Stimulated activated CD8-positive, alpha-beta memory T cell treated with anti-CD3 and anti-CD28 coated beads, Interleukin-7, amount 100 ng/mL, for 24 hours (primary cell): ENCODE results near the gene GPA33.

Experiments used
- DNase-seq: peaks from one replicate; pipeline ENCODE4 v3.0.0-alpha.2; 2020; ENCODE audit warnings: low read depth

GPA33 gene

DNA sequence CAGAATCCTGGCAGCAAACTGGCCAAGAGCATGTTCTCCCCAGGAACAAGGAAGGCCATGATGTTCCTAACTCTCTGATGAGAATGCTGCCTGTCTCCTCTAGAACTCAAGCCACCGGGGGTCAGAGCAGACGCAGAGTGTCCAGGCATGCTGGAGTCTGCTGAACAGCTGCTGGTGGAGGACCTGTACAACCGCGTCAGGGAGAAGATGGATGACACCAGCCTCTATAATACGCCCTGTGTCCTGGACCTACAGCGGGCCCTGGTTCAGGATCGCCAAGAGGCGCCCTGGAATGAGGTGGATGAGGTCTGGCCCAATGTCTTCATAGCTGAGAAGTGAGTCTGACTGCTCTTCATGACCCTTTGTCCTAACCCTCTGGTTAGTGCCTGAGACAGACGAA lies 27.0 kb upstream of the GPA33 start:
- no peak for DNase-seq

DNA sequence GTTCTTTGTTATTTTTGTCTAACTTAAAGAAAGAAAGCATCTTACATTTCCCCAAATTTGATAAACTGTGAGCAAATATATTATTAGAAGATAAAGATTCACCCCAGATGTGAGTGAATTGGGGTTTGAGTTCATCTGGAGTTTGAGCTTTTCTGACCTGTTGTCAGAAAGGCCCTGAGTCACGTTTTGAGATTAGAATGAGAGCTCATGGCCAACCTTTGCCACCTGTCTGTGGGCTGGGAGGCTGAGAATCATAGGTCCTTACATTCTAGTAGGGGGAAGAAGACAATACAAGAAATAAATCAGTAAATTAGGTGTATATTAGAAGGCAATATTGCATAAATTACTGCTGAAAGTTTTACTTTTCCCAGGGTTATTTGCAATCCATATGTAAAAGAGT lies 26.0 kb upstream of the GPA33 start:
- no peak for DNase-seq

DNA sequence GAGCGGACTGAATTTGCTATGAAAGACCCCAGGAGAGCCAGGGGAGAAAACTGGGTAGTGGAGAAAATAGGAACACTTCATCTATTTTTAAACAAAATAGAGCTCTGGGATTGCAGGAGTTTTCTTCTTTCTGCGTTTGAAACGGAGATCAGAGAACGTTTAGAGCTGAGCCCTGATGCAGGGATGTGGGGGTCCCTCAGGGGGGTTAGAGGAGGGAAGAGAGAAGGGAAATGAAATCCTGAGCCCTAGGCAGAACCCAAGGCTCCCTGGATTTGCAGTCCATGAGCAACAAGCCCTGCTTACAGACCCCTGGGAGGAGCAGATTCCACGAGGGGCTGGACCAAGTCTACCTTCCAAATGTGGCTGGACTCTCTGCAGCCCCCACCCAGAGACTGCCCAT lies 25.5 kb upstream of the GPA33 start:
- DNase-seq = no peak

DNA sequence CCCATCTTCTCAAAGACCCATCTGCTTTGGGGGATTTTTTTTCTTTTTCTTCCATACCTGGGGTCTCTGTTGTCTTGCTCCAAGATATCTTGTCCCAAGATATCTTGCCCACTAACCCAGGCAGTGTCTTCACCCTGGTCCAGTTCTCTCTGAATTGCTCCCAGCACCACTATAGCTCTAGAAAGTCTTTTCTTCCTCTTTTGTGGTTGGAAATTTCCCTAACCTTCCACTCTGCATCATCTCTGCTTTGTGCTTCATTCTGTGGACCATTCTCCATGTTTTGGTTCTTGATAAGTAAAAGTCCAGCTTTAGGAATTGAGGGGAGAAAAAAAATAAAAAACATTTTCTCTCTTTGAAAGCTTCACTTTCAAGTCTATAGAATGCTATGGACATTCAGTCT lies 24.5 kb upstream of the GPA33 start:
- no peak for DNase-seq

DNA sequence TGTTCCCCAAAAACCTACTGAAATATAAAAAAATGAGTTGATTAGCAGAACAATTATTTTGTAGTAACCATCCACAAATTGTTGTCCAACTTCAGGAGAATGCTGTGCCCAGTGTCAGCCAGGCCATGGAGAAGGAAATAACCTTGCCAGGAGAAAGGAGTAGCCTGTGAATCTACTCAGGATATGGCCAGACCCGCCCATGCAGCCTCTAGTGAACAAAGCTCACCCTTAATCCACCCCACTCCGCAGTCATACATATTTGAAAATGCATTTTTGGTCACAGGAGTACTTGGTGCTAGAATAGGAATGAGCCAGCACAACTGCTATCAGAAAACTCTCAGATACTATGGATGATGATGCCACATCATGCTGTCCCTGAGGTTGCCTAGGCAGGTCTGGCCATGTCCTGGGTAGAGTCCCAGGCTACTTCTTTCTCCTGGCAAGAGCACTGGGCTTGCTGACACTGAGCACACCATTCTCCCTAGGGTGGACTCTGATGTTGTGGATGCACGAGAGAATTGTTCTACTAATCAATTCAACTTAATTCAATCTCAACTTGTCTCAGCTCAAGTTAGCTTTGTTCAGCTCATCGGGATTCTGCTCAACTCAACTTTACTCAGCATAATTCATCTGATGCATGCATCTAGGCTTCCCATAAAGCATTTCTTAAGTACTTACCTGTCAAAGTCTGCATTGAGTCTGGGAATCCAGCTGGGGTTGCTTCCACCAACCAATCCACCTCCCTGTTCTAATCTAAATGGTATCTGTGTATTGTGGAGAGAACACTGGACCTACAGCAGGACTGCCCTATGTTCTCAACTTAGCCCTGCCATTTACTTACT lies 21.9 kb upstream of the GPA33 start:
- no peak for DNase-seq

DNA sequence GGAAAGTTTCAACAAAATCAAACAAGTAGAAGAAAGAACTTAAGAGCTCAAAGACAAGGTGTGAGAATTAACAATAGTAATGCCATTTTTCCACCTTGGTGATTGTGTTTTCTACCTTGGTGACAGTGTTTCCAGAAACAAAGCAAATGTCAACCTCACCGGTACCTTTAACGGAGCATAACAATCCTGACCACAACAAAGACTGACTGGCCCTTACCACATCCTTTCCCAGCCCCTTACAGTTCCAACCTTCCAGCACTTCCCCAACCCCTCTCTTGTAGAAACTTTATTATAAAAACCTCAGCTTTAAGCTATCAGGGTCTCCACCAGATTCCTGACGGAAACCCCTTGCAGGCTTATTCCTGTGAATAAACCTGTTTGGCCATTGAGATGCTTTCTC lies 20.4 kb upstream of the GPA33 start:
- DNase-seq = no peak

DNA sequence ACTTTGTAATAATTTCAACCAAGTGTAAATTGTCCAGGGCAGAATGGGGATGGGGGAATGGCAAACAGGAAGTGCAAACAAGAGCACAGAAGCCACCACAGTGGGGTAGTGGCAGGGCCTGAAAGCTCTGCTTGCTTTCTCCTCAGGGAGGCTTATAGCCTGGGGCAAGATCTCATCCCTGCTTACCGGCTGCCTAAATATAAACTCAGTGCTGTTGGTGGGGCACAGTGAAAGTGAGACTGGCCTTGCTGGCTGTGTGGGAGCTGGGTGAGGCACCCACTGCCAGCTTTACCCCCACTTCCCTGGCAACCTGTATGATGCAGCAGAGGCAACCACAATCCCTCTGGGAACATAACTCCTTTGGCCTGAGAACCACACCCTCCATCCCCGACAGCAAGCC lies 18.9 kb upstream of the GPA33 start:
- DNase-seq = no peak

DNA sequence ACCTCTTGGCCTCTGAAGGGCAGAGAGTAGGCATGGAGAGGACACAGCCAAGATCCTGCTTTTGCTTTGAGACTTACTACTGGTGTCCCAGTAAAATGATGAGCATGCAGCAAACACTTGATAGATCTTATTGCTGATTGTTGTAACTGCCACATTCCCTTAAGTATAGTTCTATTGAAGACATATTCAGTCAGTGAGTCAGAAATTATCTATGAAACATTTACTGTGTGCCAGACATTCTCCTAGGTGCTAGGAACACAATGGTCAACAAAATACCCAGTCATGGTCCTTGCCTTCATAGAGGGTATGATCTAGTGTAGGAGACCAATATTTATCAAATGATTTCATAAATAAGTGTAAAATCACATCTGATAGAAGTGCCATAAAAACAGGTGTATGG lies 17.3 kb upstream of the GPA33 start:
- no peak for DNase-seq

DNA sequence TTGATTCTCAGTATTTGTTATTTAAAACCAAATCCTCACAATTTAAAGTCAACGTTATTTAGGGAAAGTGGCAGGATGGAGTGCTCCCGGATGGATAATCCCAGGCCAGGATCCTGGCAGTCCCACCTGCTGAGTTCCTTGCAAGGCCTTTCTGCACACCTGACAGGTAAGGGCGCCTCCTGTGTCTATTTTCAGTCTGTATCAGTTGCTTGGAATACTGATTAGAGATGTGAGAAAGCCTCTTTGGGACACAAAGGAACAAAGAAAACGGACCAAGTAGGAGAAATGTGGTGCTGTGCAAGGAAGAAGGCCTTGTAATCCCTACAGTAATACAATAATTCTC lies 15.9 kb upstream of the GPA33 start:
- no peak for DNase-seq

DNA sequence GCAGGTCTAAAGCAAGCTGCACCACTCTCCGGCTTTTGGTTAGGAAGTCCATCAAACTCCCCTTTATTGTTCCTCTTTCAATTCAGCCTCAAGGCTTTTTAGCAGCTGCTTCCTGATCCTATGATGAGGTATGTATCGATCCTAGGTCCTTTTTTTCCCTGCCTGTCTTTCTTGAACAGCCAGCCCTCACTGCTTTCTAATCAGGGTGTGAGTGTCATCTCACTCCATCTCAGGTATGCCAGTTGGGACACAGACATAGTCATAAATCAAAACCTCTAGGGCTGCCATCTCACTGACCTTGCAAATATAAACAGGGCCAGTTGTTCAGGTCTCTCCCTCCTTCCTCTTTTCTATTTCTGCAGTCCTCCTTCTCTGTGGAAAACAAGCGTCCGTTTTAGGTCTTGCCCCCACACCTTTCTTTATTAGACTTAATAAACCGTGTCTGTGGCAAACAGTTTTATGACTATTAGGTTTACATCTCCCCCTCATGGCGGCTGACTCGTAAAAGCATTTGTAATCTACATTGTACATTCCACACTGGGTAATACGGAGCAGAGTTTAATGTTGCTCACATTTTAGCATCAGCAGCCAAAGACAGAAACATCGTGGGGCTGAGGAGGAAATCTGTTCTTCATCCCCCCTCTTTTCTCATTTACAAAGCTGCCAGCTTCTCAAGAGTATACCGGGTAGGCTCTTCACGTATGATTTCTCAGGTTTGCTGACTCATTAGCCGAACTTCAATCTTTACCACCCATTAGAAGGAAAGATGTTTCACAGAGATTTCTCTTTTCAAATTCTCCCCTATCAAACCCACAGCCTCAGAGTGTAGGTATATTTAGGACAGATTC lies 15.3 kb upstream of the GPA33 start:
- no peak for DNase-seq

DNA sequence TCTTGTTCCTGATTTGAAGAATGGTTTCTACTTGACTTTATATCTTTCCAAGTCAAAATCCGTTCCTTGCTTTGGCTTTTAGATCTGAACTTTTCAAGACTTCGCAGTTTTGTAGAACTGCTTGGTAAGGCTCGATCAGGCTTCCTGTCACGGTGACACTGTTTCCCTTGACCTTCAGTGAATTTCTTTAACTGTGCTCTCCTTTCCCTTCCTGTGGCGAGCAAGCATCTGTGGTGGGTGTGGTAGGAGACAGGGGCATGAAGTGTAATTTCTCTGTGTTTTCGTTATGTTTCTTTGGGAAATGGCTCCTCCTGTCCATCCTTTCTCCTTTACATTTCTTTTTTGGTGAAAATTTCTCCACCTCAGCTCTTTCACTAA lies 14.1 kb upstream of the GPA33 start:
- no peak for DNase-seq

DNA sequence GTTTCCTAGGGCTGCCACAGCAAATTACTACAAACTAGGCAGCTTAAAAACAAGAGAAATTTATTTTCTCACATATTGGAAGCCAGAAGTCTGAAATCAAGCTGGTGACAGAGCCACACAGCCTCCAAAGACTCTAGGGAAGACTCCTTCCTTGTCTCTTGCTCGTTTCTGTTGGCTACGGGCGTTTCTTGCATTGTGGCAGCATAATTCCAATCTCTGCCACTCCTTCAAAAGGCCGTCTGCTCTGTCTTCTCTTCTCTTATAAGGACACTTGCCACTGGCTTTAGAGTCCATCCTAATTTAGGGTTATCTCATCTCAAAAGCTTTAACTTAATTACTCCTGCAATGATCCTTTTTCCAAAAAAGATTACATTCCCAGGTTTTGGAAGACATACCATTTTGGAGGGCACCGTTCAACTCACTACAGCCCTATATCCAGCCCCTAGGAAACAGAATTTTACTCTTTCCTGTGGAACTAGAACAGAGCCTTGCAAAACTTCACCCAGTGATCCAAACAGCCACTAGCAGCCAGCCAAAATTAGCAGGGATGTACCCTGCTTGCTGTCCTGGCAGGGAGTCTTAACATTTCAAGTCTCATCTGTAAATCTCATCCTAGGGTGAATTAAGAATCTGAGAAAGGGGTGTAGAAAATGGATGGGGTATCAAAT lies 12.9 kb upstream of the GPA33 start:
- DNase-seq = no peak

DNA sequence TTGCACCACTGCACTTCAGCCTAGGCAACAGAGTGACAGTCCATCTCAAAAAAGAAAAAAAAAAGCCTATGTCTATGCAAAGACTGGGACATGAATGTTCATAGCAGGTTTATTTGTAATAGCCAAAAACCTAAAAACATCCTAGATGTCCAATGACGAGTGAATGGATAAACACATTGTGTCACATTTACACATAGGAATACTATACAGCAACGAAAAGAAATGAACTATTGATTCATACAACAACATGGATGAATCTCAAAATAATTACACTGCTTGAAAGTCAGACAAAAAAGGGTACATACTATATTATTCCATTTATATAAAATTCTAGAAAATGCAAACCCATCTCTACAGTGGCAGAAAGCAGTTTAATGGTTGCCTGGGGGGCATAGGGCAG lies 11.6 kb upstream of the GPA33 start:
- no peak for DNase-seq

DNA sequence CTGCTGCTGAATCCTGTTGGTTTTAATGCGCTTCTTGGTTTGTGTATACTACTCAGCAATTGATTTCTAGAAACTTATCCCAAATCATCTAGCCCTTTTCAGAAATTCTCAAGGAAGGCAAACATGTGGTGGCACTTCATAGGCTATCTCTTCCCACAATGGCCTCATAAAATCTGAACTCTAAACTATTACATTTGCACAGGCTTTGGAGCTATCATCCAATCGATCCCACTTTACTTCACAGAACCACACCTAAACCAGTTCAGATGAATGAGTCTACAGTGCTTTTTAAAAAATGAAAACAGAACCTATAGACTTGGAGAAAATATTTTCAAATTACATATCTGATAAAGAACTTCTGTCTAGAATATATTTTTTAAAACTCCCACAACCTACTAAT lies 10.6 kb upstream of the GPA33 start:
- DNase-seq = no peak

DNA sequence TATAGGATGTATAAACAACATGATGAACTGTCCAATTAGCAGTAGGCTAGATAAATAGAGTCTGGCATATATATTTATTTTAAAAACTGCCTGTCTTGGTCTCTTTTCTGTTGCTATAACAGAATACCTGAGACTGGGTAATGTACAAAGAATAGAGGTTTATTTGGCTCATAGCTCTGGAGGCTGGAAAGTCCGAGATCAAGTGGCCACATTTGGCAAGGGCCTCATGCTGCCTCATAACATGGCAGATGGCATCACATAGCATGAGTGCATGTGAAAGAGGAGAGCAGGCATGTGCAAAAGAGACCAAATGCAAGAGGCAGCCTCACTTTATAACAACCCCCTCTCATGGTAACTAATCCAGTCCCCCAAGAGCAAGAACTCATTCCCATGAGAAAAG lies 9.7 kb upstream of the GPA33 start:
- no peak for DNase-seq

DNA sequence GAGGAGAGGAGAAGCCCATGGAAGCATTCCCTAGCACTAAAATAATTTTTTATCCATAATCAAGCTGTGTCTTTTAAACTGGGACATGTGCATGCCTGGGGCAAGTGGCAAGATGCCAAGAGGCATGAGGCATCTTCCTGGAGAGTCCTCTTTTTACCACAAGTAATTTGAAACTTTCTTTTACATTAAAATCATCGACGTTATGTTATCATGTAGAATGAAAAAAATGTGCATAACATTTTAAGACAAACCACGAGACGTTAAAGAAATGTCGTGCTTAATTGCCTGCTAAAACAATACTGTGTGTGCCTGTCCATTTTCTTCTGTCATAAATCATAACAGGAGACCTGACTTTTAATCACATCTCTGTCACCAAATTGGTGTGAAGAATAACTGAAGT lies 5.2 kb upstream of the GPA33 start:
- DNase-seq = no peak

DNA sequence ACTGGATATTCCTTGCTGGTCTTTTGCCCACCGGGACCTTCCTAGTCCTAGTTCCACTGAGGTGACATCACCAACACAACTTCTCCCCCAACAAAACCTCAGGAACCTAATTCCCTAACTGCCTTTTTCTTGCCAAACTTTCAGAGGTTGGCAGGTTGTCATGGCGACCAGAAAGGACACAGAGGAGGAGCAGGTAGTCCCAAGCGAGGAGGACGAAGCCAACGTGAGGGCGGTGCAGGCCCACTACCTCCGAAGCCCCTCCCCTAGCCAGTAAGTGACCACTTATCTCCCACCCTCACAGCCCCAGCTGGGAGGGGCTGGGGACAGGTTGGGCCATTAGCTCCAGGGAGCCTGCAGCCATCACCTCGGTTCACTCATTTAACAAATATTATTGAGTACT lies 4.5 kb upstream of the GPA33 start:
- DNase-seq = no peak

DNA sequence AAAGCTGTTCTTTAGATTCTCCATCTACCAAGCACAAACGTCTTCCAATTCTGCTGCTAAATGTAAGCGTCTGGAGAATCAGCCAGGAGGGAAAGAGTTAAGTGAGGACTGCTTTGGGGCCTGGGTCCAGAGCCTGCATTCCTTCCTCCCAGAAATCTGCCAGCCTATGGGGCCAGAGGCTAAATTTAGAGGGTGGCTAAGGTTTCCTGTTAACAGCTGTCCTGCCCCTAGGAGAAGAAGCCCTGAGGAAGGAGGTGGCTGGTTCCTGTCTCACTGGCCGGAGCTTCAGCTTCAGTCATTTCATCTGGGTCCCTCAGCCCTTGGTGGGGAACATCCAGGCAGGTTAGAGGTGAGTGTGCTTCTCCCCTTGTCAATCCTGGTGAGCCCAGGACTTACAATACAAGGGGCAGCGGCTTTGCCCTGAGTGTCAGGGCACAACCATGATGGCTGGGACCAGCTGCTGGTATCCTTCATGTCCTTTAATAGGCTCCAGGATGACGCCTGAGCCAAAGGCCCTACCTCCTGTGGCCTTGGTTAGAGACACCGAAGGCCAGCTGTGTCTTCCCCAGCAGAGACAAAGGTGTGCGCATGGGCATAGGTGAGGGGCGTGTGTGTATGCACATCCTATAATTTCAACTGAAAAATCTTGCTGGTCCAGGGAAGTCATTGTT lies 3.8 kb upstream of the GPA33 start, which contains the start of gene STYXL2:
Gene STYXL2, plus strand, starts transcription at position 230 of the 671 bp plus-strand sequence. CDS start 775 bp downstream, outside the sequence.
- DNase-seq = no peak

DNA sequence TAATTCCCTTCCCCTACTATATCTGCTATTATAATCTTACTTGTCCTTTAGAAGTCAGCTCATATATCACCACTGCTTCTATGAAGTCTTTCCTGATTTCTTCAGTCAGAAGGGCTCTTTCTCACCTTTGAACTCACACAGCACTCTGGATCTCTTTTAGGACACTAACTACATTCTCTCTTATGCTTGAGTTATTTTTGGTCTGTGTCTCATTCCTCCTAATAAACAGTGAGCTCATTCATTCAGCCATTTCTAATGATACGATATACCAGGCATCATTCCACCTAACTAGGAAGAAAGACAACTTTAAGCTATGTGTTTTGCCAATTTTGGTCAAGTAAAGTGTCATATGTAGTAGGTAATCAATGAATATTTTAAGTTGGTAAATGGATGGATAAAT lies 2.5 kb upstream of the GPA33 start:
- no peak for DNase-seq

DNA sequence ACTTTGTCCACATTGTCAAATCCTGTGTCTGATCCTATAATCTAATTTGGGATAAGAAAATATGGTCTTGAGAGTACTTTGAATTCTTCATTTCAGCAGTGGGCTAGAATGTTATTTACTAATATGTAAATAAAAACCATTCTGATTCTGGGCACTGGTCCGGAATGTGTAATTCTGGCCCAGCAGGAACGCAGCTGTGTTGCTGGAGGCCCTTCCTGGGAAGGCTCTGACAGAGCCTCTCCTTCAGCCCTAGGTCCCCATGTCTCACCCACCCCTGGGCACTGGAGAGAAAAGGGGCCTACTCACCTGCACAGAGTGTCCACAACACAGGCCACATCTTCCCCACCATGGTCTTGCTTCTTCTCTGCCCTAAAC lies 251 bp downstream of the GPA33 start:
- DNase-seq = no peak

DNA sequence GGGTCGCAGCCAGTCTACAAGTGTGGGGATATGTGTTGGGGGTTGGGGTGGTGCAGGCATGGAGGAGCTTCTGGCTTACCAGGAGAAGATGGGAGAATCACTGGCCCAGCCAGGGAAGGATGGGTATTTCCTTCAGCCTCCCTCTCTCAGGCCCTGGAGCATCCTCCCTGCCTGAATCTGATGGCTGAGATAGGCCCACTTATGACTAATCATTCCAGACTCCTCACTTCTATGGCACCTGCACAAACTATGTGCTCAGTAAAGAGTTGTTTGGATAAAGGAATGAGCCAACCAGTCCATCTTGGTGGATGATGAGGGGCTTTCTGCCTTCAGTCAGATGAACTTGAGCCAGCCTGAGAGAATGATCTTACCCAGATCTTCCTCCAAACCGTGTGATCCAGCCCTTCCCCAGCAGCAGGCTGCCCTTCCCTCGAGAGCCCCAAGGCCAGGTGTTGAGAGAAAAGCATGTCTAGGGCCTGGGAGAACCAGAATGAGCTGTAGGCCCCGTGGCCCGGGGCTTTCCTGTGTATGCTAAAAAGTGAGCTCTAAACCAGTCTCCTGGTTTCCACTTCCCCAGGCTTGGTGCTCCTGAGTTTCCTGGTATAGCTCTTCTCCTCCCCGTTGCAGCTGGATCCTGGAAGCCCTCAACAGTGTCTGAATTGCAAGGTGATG lies 1.3 kb downstream of the GPA33 start:
- no peak for DNase-seq

DNA sequence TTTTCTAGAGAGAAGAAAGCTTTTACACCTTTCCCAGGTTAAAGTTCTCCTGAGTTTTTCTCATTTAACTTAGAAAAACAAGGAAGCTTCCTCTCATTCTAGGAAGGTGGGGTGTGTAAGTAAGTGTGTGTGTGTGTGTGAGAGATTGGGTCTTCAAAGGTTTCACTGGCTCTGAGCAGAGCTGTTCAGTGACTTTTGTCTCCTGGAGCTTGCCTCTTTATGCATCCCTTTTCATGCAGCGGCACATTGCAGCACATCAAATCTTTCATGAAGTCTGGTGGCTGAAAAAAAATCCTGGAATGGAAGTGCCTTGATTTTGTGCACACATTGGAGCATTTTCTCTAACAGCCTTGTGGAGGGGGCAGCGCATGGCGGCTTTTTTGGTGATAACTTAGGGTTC lies 3.4 kb downstream of the GPA33 start:
- no peak for DNase-seq
